DND-41 (cell line): ENCODE data around the gene TRIM59.

Experiments used
- ATAC-seq: fragments of 200-7000 bp; cut with Tn5 transposase; 3 replicates; pipeline ENCODE4 v1.9.1; 2021; ENCODE audit warnings: low read depth; ENCODE audit not compliant: insufficient read depth
- DNase-seq: peaks from one replicate; pipeline ENCODE4 v3.0.0-alpha.2; 2020
- H2AFZ ChIP-seq: 2 replicates; pipeline ENCODE4 v1.6.0; 2012; ENCODE audit warnings: low read depth, low read length
- H3K27ac ChIP-seq: 2 replicates; pipeline ENCODE4 v1.5.1; 2012; ENCODE audit warnings: low read length, inconsistent platforms
- H3K27me3 ChIP-seq: fragments of 200-600 bp; sonication (generic); 2 replicates; pipeline ENCODE4 v1.6.0; 2012; ENCODE audit warnings: low read length, mild to moderate bottlenecking, inconsistent platforms; ENCODE audit not compliant: insufficient read depth, poor library complexity
- H3K36me3 ChIP-seq: 2 replicates; pipeline ENCODE4 v1.5.1; 2012; ENCODE audit warnings: low read length, inconsistent platforms; ENCODE audit not compliant: insufficient read depth
- H3K4me1 ChIP-seq: 2 replicates; pipeline ENCODE4 v1.5.1; 2012; ENCODE audit warnings: mild to moderate bottlenecking, low read length; ENCODE audit not compliant: insufficient read depth
- H3K4me2 ChIP-seq: 2 replicates; pipeline ENCODE4 v1.6.0; 2012; ENCODE audit warnings: mild to moderate bottlenecking, moderate library complexity, low read length, inconsistent platforms; ENCODE audit not compliant: insufficient read depth
- H3K4me3 ChIP-seq, 2 experiments: fragments of 200-600 bp in 1 of 2; shearing (Covaris generic) in 1 of 2; 2 replicates each; pipeline ENCODE4 v1.5.1; 2012 to 2016; ENCODE audit warnings: inconsistent platforms in 2 of 2, low read length in 2 of 2, mild to moderate bottlenecking in 2 of 2, low read depth in 1 of 2, moderate library complexity in 1 of 2
- H3K79me2 ChIP-seq: 2 replicates; pipeline ENCODE4 v1.6.0; 2012; ENCODE audit warnings: low read length, inconsistent platforms; ENCODE audit not compliant: insufficient read depth
- H3K9ac ChIP-seq: 2 replicates; pipeline ENCODE4 v1.6.0; 2012; ENCODE audit warnings: low read depth, mild to moderate bottlenecking, inconsistent platforms, low read length, moderate library complexity
- H3K9me3 ChIP-seq: 2 replicates; pipeline ENCODE4 v1.5.1; 2012; ENCODE audit warnings: low read length, moderate library complexity, mild to moderate bottlenecking, inconsistent platforms; ENCODE audit not compliant: insufficient read depth, severe bottlenecking
- H4K20me1 ChIP-seq: 2 replicates; pipeline ENCODE4 v1.6.0; 2012; ENCODE audit warnings: low read length; ENCODE audit not compliant: insufficient read depth
- EZH2 ChIP-seq: IDR thresholded peaks from 3 replicates; pipeline ENCODE4 v1.6.1; 2012; ENCODE audit warnings: borderline replicate concordance, low read depth, mild to moderate bottlenecking, moderate library complexity, low read length, inconsistent platforms; ENCODE audit not compliant: severe bottlenecking
- TF ChIP-seq, protein P1 (sequence below): IDR thresholded peaks from 2 replicates; pipeline ENCODE4 v1.5.1; 2012; ENCODE audit warnings: borderline replicate concordance, low read length, moderate library complexity, mild to moderate bottlenecking; ENCODE audit not compliant: poor library complexity, severe bottlenecking; ENCODE audit errors: extremely low read depth

The TRIM59 gene

DNA sequence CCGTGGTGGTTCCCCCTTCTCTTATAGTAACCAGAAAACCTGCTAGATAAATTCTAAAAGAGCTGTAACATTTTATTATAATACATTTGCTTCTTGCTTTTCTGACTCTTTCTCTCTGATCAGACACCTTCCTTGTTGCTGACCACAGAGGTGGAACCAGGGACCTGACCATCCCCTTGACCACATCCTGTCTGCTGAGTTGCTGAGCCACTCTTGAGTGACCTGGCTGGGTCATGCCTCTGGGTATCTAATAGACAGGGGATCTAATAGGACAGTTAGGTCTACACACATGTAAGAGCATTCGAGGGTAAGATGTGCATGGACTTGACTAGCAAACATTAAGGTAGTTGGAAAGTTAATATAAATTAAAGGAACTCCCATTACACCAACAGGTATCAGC lies 22.8 kb upstream of the TRIM59 start:
- H3K36me3 ChIP-seq = no peaks in the 10 kb centered on the region
- no peaks in the 10 kb centered on the region for H3K79me2 ChIP-seq
- H3K9me3 ChIP-seq = peaks cover 20% of the 10 kb centered on the region
- ATAC-seq (no peak), DNase-seq (no peak)
- peaks cover 3% of the 10 kb centered on the region for H3K27me3 ChIP-seq
- no peaks in the 10 kb centered on the region for H3K4me1 ChIP-seq
- no peak overlapping the region for H2AFZ ChIP-seq
- no peak overlapping the region for H3K27ac ChIP-seq
- H3K9ac ChIP-seq = no peak overlapping the region
- H4K20me1 ChIP-seq = no peaks in the 10 kb centered on the region
- no peak overlapping the region for H3K4me2 ChIP-seq
- H3K4me3 ChIP-seq = no peak overlapping the region
- TF ChIP-seq, protein P1, sequence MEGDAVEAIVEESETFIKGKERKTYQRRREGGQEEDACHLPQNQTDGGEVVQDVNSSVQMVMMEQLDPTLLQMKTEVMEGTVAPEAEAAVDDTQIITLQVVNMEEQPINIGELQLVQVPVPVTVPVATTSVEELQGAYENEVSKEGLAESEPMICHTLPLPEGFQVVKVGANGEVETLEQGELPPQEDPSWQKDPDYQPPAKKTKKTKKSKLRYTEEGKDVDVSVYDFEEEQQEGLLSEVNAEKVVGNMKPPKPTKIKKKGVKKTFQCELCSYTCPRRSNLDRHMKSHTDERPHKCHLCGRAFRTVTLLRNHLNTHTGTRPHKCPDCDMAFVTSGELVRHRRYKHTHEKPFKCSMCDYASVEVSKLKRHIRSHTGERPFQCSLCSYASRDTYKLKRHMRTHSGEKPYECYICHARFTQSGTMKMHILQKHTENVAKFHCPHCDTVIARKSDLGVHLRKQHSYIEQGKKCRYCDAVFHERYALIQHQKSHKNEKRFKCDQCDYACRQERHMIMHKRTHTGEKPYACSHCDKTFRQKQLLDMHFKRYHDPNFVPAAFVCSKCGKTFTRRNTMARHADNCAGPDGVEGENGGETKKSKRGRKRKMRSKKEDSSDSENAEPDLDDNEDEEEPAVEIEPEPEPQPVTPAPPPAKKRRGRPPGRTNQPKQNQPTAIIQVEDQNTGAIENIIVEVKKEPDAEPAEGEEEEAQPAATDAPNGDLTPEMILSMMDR = no peak

DNA sequence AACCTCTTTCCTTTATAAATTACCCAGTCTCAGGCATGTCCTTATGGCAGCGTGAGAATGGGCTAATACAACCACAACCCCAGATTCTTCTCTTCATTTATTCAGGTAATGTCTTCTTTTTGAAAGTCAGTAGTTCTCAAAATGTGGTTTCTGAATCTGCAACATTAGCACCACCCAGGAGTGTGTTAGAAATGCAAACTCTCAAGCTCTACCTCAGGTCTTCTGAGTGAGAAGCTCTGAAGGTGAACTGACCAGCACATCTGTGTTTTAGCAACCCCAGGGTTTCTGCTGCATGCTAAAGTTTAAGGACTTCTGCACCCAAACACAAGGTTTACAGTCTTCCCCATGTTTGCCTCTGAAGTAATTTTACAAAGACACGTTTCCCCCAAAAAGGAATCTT lies 22.3 kb upstream of the TRIM59 start:
- Histone ChIP-seq H3K36me3 (no peaks in the 10 kb centered on the region), H3K9ac (no peak overlapping the region), H3K27me3 (peaks cover 7% of the 10 kb centered on the region), H2AFZ (no peak overlapping the region), H4K20me1 (no peaks in the 10 kb centered on the region), H3K9me3 (peaks cover 20% of the 10 kb centered on the region), H3K4me3 (no peak overlapping the region), H3K4me1 (no peaks in the 10 kb centered on the region), H3K27ac (no peak overlapping the region), H3K4me2 (no peak overlapping the region), H3K79me2 (no peaks in the 10 kb centered on the region)
- ATAC-seq = no peak
- TF ChIP-seq, protein P1 = no peak
- TF ChIP-seq EZH2 = no peak
- DNase-seq = no peak

DNA sequence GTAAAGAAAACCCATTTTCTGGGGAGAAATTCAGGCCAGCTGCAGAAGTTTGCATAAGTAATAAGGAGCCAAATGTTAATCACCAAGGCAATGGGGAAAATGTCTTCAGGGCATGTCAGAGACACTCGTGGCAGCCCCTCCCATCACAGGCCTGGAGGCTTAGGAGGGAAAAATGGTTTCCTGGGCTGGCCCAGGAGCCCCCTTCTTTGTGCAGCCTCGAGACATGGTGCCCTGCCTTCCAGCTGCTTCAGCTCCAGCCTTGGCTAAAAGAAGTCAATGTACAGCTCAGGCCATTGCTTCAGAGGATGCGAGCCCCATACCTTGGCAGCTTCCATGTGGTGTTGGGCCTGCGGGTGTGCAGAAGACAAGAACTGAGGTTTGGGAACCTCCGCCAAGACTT lies 20.6 kb upstream of the TRIM59 start:
- no peak overlapping the region for H3K4me3 ChIP-seq
- H3K79me2 ChIP-seq = no peaks in the 10 kb centered on the region
- peaks cover 13% of the 10 kb centered on the region for H3K27me3 ChIP-seq
- H4K20me1 ChIP-seq = no peaks in the 10 kb centered on the region
- TF ChIP-seq, protein P1 = no peak
- TF ChIP-seq EZH2 = no peak
- H2AFZ ChIP-seq = no peak overlapping the region
- H3K9ac ChIP-seq = no peak overlapping the region
- no peaks in the 10 kb centered on the region for H3K36me3 ChIP-seq
- no peaks in the 10 kb centered on the region for H3K4me1 ChIP-seq
- no peak overlapping the region for H3K4me2 ChIP-seq
- DNase-seq (no peak), ATAC-seq (no peak)
- peaks cover 20% of the 10 kb centered on the region for H3K9me3 ChIP-seq
- H3K27ac ChIP-seq = no peak overlapping the region

DNA sequence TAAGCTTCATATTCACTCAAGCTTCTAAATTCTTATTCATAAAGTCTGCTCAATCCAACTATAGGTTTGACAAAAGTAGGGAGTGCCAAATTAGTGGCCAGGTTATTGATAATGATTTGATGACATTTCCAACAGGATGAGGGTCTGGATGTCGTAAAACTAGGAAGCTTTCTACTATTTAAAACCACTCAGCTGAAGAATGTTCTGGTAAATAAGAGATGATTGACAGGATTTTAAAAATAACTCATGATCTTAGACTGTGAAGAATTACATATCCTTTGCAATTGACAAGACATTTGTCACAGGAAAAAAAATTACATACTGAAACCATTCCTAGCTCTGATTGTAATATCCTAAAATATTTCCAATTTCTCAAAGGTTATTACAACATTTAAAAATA lies 15.4 kb upstream of the TRIM59 start:
- H3K9me3 ChIP-seq = peaks cover 4% of the 10 kb centered on the region
- H3K27ac ChIP-seq = no peak overlapping the region
- DNase-seq (no peak), ATAC-seq (no peak)
- H3K27me3 ChIP-seq = peaks cover 21% of the 10 kb centered on the region
- no peak overlapping the region for H3K4me2 ChIP-seq
- H3K79me2 ChIP-seq = no peaks in the 10 kb centered on the region
- TF ChIP-seq, protein P1 = no peak
- no peak for TF ChIP-seq EZH2
- no peaks in the 10 kb centered on the region for H3K4me1 ChIP-seq
- no peak overlapping the region for H3K4me3 ChIP-seq
- H4K20me1 ChIP-seq = no peaks in the 10 kb centered on the region
- H2AFZ ChIP-seq = no peak overlapping the region
- H3K9ac ChIP-seq = no peak overlapping the region
- no peaks in the 10 kb centered on the region for H3K36me3 ChIP-seq
